ENCODE data around the gene MYO15B.

- no peak for TF ChIP-seq POLR2A (IDR thresholded peaks at IDR 0.05)
- TF ChIP-seq CTCF (IDR thresholded peaks at IDR 0.05): no peak
Measured at GRCh38 chr17:75551266-75551665, 36.3 kb upstream of the MYO15B start.

All from adrenal gland (tissue), 5 donors.